ENCODE results near the gene CACHD1.
"Not testable (repeated sequence)": the region's sequence is repeated elsewhere in the genome, so short reads cannot be mapped to it uniquely, and the experiment has no call there.

Gene CACHD1

DNA sequence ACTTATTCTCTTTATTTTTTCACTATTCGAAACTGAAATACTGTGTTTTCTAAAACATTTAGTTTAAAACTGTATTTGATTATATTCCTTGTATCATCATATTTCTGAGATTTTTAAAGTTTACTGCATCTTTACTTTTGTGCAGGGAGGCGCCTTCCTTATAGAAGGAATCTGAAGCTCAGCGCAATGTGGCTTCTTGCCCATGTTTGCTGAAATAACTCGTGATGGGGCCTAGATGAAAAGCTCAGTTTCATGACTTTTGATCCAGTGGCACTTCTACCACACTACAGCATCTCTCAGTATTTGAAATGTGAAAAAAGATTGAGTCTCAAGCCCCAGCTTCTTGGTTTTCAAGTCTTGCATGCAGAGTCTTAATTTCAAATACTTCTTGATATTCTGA lies 28.4 kb downstream of the CACHD1 start:
- no peak for DNase-seq

DNA sequence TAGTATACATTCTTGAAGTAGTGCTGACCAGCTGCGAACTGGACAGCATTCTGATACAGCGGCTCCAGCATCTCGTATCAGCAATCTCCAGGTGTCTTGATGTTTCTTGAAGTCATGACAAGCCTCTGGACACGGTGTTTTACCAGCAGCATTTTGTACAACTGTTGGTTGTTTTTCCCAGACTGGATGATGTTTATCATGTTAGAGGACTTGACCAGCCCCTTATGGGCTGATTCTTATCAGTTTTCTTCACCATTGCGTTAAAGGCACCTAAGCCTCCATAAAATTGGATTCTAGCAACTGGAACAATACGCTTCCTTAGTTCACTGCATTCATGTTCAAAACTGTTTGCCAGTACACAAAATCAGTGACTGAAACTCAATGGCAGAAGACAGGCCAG lies 29.1 kb downstream of the CACHD1 start:
- no peak for DNase-seq

DNA sequence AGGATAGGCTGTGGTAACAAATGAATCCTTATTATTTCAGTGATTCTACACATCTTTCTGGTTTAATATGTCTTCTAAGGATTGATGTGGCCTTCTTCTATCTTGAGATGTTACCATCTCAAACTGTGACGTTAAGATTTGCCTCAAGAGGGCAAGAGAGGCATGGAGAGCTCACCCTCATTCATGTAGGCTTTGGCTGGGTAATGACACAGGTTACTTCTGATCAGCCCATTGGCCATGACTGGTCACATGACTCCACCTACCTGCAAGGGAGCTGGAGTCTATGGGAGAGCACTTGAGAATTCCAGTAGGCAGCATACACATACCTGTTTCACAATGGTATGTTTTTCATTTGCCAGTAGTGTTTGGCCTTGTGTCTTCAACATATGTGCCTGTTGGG lies 30.0 kb downstream of the CACHD1 start:
- DNase-seq, result peak; percentile 11

GRCh38 chr1:64502083-64502482 lies 32.2 kb downstream of the CACHD1 start:
- no peak for DNase-seq

DNA sequence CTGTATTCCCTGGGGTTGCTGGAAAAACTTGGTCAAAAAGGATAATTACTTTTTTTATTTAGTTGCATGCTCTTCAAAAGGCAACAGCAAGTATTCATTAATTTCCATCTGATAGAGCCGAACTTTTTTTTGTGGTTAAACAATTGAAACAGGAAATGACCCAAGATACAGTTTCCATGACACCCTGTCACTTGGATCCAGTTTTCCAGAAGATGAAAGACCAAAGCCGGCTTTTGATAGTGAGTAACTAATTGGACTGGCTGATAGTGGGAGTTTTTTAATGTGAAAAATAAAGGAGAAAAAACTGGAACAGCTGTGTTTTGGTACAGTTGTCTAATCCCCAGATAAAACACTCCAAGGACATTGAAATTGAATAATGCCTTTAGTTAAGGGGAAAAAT lies 33.0 kb downstream of the CACHD1 start:
- no peak for DNase-seq

GRCh38 chr1:64505232-64505943 lies 35.5 kb downstream of the CACHD1 start:
- no peak for DNase-seq

GRCh38 chr1:64505944-64506655 lies 36.2 kb downstream of the CACHD1 start:
- DNase-seq, result peak; percentile 99

DNA sequence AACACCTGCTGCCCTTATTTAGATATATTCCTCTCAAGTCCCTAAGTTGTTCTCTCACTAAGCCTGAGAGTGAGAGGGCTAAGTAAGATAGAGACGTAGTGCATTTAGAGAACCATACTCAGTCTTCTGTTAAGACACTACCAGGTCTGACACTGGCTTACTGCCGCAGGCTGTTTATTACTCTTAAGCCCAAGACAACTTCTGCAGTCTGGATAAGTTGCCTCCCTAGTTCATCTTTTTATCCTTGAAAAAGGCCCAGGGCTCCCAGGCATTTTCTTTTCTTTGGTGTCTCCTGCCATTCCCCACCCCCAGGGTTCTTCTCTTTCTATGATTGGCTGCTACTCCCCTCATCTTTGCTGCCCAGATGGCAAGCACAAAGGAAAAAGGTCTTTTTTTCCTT lies 38.7 kb downstream of the CACHD1 start:
- DNase-seq, result no peak

DNA sequence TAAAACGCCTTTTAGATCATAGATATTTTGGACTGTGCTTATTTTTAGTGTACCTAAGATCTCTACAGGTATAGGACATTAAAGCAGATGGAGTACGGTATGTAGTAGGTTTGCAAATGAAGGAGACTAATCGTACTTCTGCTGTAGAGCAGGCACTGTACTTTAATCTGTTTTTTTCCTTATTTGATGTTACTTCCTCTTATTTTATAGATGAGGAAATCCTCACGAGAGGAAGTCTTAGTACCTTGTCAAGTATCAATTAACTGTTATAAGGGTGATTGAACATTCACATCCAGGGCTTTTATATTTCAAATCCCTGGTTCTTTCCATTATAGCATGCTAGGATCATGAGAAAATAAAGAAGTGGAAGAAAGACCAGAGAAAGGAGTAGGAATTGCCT lies 41.1 kb downstream of the CACHD1 start:
- DNase-seq, result no peak

DNA sequence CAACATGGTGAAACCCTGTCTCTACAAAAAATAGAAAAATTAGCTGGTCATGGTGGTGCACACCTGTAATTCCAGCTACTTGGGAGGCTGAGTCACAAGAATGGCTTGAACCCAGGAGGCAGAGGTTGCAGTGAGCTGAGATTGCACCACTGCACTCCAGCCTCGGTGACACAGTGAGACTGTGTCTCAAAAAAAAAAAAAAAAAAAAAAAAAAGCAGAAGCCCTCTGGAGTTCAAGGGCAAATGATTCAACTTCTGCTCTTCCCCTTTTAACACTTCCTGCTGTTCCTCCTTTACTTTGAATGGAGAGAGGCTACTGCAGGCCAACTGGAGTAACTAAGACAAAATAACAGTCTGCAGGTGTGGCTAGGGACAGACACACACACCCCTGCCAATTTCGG lies 42.3 kb downstream of the CACHD1 start:
- DNase-seq, result not testable (repeated sequence)

- DNase-seq, result no peak
Observed at GRCh38 chr1:64513545-64513944, 43.6 kb downstream of the CACHD1 start.

GRCh38 chr1:64514197-64514765 lies 44.4 kb downstream of the CACHD1 start:
- no peak for DNase-seq

- DNase-seq, result peak; percentile 9
Observed at GRCh38 chr1:64515427-64515826, 45.5 kb downstream of the CACHD1 start.

DNA sequence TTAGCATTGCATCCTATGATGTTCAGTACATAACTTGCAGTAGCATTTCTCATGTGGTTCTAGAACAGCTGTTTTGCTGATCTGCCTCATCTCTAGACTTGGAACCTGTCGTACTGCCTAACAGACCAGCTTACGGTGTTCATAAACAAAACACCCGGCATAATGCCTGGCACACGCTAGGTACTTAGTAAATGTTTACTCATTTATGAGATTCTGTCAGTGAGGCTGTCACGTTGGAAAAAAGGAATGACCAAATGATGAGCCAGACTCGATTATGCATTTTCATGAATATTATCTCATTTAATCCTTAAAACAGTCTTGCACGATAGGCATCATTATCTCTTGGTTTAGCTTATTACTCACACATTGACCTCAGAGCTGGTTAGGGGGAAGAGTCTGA lies 46.4 kb downstream of the CACHD1 start:
- peak; percentile 42 for DNase-seq

DNA sequence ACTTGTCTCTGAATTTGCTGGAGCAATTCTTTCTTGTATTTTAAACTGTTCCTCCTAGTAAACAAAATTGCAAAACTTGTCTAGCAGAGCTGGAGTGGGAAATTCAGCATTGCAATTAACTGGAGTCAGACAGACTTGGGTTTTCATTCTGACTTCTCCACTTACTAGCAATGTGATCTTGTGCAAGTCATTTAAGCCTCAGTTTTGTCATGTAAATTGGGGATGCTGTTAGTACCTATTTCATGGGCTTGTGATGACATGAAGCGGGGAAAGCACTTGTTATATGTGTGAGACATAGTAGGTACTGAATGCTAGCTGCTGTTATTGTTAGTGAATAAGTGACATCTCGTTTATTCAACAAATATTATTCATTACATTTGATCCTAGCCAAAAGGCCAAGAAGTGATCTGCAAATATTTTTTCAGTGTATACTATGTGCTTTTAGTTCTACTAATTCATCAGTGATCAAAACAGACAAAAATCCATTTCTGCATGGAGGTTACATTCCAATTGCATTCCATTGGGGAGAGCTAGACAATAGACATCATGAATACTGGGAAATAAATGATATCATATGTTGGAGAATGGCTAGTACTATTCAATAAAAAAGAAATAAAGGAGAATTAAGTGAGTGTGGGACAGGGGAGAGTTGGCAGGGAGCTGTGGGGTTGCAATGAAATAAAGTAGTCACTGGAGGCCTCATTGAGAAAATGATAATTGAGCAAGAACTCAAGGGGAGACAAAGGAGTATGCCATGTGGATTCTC lies 47.1 kb downstream of the CACHD1 start:
- DNase-seq, result no peak

DNA sequence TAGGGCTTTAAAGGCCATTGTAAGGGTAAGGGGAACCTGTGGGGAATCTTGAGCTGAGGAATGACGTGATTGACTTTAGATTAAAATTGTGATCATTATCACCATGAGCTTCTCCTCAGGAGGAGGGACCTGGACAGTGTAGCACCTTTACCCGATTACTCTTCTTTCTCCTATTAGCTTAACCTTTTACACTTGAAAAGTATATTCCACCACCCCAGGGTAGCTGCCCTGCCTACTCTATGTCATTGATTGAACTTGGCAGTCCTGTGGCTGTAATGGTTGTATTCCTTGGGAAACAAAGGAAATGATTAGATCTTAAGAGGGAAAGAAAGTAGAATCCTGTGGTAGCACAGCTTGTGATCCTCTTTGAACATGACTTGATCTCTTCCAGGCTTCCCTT lies 47.7 kb downstream of the CACHD1 start:
- DNase-seq, result no peak

- DNase-seq, result no peak
Observed at GRCh38 chr1:64518692-64519481, 49.0 kb downstream of the CACHD1 start.

- DNase-seq, result no peak
Observed at GRCh38 chr1:64519901-64520300, 50.0 kb downstream of the CACHD1 start.

GRCh38 chr1:64522740-64523139 lies 52.8 kb downstream of the CACHD1 start:
- DNase-seq, result no peak

DNA sequence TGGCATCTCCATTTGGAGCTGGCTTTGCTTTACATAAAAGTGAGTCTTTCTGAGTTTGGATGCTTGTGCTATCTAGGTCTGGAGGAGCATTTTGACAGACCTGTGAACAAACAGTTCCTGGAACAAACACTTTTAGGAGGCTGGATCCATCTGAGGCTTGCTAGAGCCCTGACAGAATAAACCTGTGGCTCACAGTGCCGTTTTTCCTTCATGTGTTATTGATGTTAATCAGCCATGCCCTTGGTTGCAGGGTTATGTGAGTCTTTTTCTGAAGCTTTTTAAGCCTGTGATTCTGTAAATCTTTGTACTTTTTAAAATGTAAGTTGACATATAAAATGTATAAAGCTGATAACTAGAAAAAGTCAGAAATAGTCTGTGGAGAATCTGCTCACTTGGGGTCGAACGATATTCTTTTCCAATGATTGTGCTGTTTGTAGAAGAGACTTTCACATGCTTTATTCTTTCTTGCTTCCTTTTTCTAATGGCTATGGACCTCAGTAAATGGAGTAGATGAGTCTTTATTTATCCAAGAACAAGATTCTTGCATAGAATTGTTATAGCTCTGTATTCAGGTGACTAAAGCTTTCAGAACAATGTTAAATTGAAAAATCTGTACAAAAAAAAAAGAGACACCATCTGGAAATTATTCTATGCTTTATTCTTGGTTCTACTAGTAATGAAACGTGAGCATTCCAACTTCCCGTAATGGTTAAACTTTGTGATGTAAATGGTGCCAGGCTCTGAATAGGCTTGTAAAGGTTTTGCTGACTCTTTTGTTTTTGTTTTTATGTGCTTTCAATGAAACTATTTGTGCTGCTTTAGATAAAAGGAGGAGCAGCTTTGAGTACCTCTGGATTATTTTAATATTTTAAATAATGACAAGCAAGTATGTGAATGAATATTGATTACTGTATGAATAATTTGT lies 53.7 kb downstream of the CACHD1 start:
- no peak for DNase-seq

DNA sequence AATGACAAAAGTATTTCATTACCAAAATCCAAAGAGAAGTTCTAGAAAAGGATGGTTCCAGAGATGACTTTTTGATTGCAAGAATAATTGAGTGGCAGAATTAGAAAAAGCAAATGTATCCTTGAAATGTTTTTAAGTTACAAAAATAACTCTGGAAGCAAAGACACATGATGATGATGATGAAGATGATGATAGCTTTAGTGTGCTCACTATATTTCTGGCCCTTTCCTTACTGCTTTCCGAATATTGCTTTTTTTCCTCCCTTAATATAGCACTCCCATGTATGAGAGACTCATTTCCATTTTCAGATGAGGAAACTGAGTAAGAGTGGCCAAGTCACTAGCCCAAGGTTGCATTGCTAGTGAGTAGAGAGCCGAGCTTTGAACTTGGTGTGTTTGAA lies 54.7 kb downstream of the CACHD1 start:
- no peak for DNase-seq
